Panc1 (cell line): ENCODE data around the gene CBY1. TPM values are rescaled to one million over a fixed set of nuclear protein-coding genes. Genes with fewer than 3 reads are reported as not detected.
A peak's percentile ranks its signal among the peaks of the same experiment; 100 is the strongest.

Experiments used
- ATAC-seq: fragments of 200-7000 bp; cut with Tn5 transposase; 2 replicates; pipeline ENCODE4 v1.9.1; 2020; ENCODE audit warnings: mild to moderate bottlenecking, moderate library complexity
- BruUV-seq: library from RNA; stranded (reverse); fragments of 400-500 nt; replicated peaks from 2 replicates; lab custom pipeline; 2021; lab: Mats Ljungman, UMichigan
- CTCF ChIA-PET: fragments of 300-600 bp; sonication (Branson Sonifier 250); formaldehyde crosslinking; loops from one replicate; lab custom pipeline; 2022; ENCODE audit warnings: antibody characterized with exemption; lab: Charles Lee
- POLR2A ChIA-PET: fragments of 300-600 bp; sonication (Branson Sonifier 250); formaldehyde crosslinking; loops from one replicate; lab custom pipeline; 2022; ENCODE audit warnings: antibody characterized with exemption; lab: Charles Lee
- DNase-seq: peaks from one replicate; pipeline ENCODE4 v3.0.0-alpha.2; 2010; ENCODE audit warnings: low read depth, low spot score
- H3K27ac ChIP-seq: 2 replicates; pipeline ENCODE4 v1.5.1; 2011; ENCODE audit warnings: mild to moderate bottlenecking, low read length, inconsistent platforms
- H3K27me3 ChIP-seq: fragments of 200-500 bp; sonication (Bioruptor generic); 2 replicates; pipeline ENCODE4 v1.6.0; 2014; ENCODE audit warnings: low read length, inconsistent platforms; ENCODE audit not compliant: control insufficient read depth, insufficient read depth
- H3K36me3 ChIP-seq: fragments of 200-500 bp; sonication (Bioruptor generic); 2 replicates; pipeline ENCODE4 v1.5.1; 2014; ENCODE audit warnings: inconsistent platforms, mild to moderate bottlenecking, low read length, moderate library complexity; ENCODE audit not compliant: control insufficient read depth, insufficient read depth
- H3K4me1 ChIP-seq: 2 replicates; pipeline ENCODE4 v1.5.1; 2011; ENCODE audit warnings: inconsistent platforms, mild to moderate bottlenecking, low read length, moderate library complexity; ENCODE audit not compliant: control insufficient read depth, insufficient read depth
- H3K4me3 ChIP-seq, 2 experiments: 2 replicates each; pipeline ENCODE4 v1.5.1; 2011 to 2012; ENCODE audit warnings: low read depth in 2 of 2, low read length in 2 of 2, mild to moderate bottlenecking in 2 of 2, inconsistent platforms in 1 of 2, moderate library complexity in 1 of 2
- H3K9me3 ChIP-seq: fragments of 200-500 bp; sonication (Bioruptor generic); 2 replicates; pipeline ENCODE4 v1.5.1; 2014; ENCODE audit warnings: low read depth, mild to moderate bottlenecking, inconsistent platforms, low read length, moderate library complexity; ENCODE audit not compliant: control insufficient read depth, insufficient read depth
- CTCF ChIP-seq: fragments of 450-650 bp; IDR thresholded peaks from 2 replicates; pipeline ENCODE4 v1.5.1; 2017; ENCODE audit warnings: mild to moderate bottlenecking
- POLR2AphosphoS5 ChIP-seq: IDR thresholded peaks from 2 replicates; pipeline ENCODE4 v1.6.1; 2012; ENCODE audit warnings: mild to moderate bottlenecking, low read depth, low read length, moderate library complexity
- REST ChIP-seq, 2 experiments: IDR thresholded peaks; 2 replicates each; pipeline ENCODE4 v1.6.1; 2011 to 2012; ENCODE audit warnings: low read depth in 2 of 2, control low read depth in 1 of 2, low read length in 1 of 2, mild to moderate bottlenecking in 1 of 2, moderate library complexity in 1 of 2; ENCODE audit not compliant: insufficient read depth in 1 of 2
- SIN3A ChIP-seq: IDR thresholded peaks from 2 replicates; pipeline ENCODE4 v1.6.1; 2012; ENCODE audit warnings: low read depth, mild to moderate bottlenecking, low read length, moderate library complexity, borderline replicate concordance; ENCODE audit not compliant: insufficient read depth
- TCF7L2 ChIP-seq: IDR thresholded peaks from 2 replicates; pipeline ENCODE4 v1.6.1; 2011; ENCODE audit warnings: mild to moderate bottlenecking, low read depth, low read length, inconsistent platforms
- in situ Hi-C: cut with HindIII; loops from 2 replicates; pipeline ENCODE4 v1.10.0; 2016; ENCODE audit warnings: low sequenced_read_pairs, low pct_unique_long_range_greater_than_20kb
- intact Hi-C: fragments of 100-400 bp; cut with micrococcal nuclease; formaldehyde crosslinking; loops from one replicate; pipeline ENCODE4 v1.10.0; 2022; ENCODE audit not compliant: unreplicated experiment
- total RNA-seq: library from RNA; stranded (reverse); gene quantifications from one replicate; pipeline ENCODE4 v1.2.1, GENCODE V29; 2021; ENCODE audit not compliant: unreplicated experiment

Gene CBY1
- total RNA-seq, 1 experiment from 2014 or later, result 20.4 TPM

DNA sequence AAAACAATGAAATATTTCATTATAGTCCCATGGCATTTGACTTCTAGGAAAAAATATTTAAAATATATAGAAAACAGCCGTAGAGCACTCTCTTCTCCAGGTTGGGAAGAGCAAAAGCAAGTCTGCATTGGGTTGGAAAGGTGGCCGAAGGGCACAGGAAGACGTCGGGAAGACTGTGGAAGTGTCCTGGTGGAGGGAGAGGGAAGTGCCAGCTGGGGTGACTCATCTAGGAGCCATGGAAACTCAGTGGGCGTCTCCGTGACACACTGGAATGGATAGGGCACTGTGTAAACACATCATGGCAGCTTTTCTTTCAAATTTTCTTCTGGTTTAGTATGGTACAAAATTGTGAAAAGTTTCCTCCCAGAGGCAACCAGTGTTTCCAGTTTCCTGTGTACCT, 62.0 kb downstream of the CBY1 start:
- no TSS peak for BruUV-seq
- in situ Hi-C loops (no loop called here), intact Hi-C loops (no loop called here)
- ATAC-seq (peak; percentile 98), DNase-seq (no peak)
- POLR2A ChIA-PET, result no interaction called here
- H3K36me3 ChIP-seq, result peaks cover 7% of the 10 kb centered on the region; the same call in 1 of the 2 replicates
- H3K9me3 ChIP-seq, result no peaks in the 10 kb centered on the region
- TF ChIP-seq TCF7L2 (no peak), POLR2AphosphoS5 (no peak), SIN3A (no peak)
- no peak overlapping the region for H3K27ac ChIP-seq
- H3K27me3 ChIP-seq, result no peaks in the 10 kb centered on the region
- CTCF ChIA-PET, result no interaction called here
- H3K4me1 ChIP-seq, result peaks cover 4% of the 10 kb centered on the region
- no peak overlapping the region for H3K4me3 ChIP-seq

DNA sequence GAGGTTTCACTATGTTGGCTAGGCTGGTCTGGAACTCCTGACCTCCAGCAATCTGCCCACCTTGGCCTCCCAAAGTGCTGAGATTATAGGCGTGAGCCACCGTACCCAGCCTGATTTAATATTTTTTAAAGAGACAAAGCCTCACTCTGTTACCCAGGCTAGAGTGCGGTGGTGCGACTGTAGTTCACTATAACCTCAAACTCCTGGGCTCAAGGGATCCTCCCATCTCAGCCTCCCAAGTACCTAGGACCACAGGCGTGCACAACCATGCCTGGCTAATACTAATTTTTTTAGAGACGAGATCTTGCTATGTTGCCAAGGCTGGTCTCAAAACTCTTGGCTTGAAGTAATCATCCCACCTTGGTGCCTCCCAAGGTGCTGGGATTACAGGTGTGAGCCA, 62.8 kb downstream of the CBY1 start:
- BruUV-seq, result no TSS peak
- ATAC-seq (no peak), DNase-seq (no peak)
- TF ChIP-seq TCF7L2, result no peak
- TF ChIP-seq SIN3A, result no peak
- in situ Hi-C loops (no loop called here), intact Hi-C loops (no loop called here)
- ChIA-PET POLR2A (interaction anchor here (0.6 kb wide), 1 partner anchor 27 kb away, joined by 3 read pairs; no protein-coding TSS in a partner anchor), CTCF (no interaction called here)
- no peak overlapping the region for H3K4me3 ChIP-seq
- H3K36me3 ChIP-seq, result peaks cover 7% of the 10 kb centered on the region; the same call in 1 of the 2 replicates
- H3K9me3 ChIP-seq, result no peaks in the 10 kb centered on the region
- peaks cover 4% of the 10 kb centered on the region for H3K4me1 ChIP-seq
- no peaks in the 10 kb centered on the region for H3K27me3 ChIP-seq
- H3K27ac ChIP-seq, result no peak overlapping the region

DNA sequence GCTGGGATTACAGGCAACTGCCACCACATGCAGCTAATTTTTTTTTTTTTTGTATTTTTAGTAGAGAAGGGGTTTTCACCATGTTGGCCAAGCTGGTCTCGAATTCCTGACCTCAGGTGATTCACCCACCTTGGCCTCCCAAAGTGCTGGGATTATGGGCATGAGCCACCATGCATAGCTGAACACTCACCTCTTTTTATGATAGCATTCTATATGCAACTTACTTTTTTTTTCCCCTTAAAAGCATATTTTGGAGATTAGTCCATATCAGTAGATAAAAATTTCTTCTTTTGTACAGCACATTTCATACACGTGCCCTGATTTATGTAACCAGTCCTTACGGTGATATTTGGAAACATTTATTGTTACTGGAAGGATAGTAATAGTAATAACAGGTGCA, 63.9 kb downstream of the CBY1 start:
- no TSS peak for BruUV-seq
- POLR2A ChIA-PET, result interaction anchor here (0.7 kb wide), 1 partner anchor 20 kb away, joined by 6 read pairs; no protein-coding TSS in a partner anchor
- ATAC-seq (no peak), DNase-seq (no peak)
- TF ChIP-seq REST (IDR thresholded peaks at IDR 0.05; ENCODE audit: insufficient read depth in 1 of 2, low read depth in 2 of 2, low read length in 1 of 2) (no peak), TCF7L2 (no peak), SIN3A (no peak), CTCF (no peak)
- in situ Hi-C loops, result no loop called here
- Histone ChIP-seq H3K4me1 (peaks cover 4% of the 10 kb centered on the region), H3K36me3 (peaks cover 7% of the 10 kb centered on the region; the same call in 1 of the 2 replicates), H3K9me3 (no peaks in the 10 kb centered on the region), H3K27ac (no peak overlapping the region), H3K27me3 (no peaks in the 10 kb centered on the region), H3K4me3 (no peak overlapping the region)
- CTCF ChIA-PET, result interaction anchor here (0.6 kb wide), 1 partner anchor 154 kb away, joined by 3 read pairs; no protein-coding TSS in a partner anchor
- intact Hi-C loops, result no loop called here
